HG03045 (cell line): ENCODE data around the gene CITED1.

Source experiments
- ATAC-seq: cut with Tn5 transposase; IDR thresholded peaks from one replicate; pipeline ENCODE4 v1.9.1; 2021; ENCODE audit warnings: mild to moderate bottlenecking, moderate library complexity; ENCODE audit not compliant: unreplicated experiment

Gene CITED1

GRCh38 chrX:72309297-72310071 lies 3.8 kb upstream of the CITED1 start:
- no peak for ATAC-seq

- no peak for ATAC-seq
These were observed 3.0 kb upstream of the CITED1 start for GRCh38 chrX:72308566-72309296.

DNA sequence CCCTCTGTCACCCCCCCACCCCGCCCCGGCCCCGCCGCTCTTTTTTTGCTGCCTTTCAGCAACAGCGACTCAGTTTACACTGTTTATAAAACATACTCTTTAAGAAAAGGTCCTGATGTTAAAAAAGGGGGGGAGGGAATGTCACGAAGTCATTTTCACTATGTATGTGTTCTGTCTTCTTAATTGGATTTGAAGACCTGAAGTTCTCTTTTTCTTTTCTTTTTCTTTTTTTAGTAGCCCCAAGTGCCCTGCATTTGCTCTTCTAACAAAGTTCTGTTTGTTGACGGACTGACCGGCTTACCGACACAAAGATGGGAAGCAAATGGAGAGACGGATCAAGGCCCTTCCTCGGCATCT lies 2.5 kb upstream of the CITED1 start:
- ATAC-seq: no peak

DNA sequence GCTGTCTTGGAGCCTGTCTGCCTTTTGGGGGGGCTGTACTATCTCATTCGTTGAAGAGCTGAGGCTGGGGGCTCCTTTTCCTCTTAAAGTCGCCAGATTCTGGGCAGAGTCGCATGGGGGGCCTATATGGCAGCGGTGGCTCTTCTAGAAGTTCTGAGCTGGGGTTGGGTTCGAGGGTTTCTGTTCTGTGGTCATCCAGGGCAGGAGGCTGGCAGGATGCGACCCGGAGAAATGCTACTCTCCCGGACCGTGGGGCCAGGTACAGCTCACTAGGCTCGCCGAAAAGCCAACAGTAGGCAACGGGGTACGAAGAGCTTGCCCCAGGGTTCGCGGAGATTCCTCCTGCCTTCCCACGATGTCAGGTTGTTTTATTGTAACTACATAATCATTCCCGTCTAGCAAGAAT lies 1.9 kb upstream of the CITED1 start:
- no peak for ATAC-seq

GRCh38 chrX:72306851-72307645 lies 1.3 kb upstream of the CITED1 start:
- peak; percentile 70 for ATAC-seq

- ATAC-seq: no peak
These were observed 529 bp upstream of the CITED1 start for GRCh38 chrX:72306085-72306801.

GRCh38 chrX:72304877-72305276 lies 837 bp downstream of the CITED1 start:
- no peak for ATAC-seq

DNA sequence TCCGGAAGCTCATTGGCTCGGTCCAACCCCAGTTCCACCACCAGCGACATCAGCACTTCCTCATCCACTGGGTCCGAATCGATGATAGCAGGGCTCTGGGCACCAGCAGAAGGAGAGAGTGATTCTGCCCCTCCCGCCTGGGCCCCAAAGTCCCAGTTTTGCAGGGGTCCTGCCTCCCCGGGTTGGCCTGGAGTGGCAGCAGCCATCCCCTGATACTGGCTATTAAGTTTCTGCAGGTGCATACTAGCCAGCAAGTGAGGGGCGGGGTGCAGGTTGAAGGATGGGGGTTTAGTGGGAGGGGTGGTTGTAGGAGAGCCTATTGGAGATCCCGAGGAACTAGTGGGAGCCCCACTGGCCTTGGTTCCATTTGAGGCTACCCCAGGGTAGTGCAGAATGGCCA lies 3.9 kb downstream of the CITED1 start:
- ATAC-seq: no peak

- ATAC-seq: no peak
These were observed 5.7 kb downstream of the CITED1 start for GRCh38 chrX:72299891-72300630.

GRCh38 chrX:72297953-72298730 lies 7.6 kb downstream of the CITED1 start:
- no peak for ATAC-seq

GRCh38 chrX:72296991-72297390 lies 8.7 kb downstream of the CITED1 start:
- ATAC-seq: no peak

DNA sequence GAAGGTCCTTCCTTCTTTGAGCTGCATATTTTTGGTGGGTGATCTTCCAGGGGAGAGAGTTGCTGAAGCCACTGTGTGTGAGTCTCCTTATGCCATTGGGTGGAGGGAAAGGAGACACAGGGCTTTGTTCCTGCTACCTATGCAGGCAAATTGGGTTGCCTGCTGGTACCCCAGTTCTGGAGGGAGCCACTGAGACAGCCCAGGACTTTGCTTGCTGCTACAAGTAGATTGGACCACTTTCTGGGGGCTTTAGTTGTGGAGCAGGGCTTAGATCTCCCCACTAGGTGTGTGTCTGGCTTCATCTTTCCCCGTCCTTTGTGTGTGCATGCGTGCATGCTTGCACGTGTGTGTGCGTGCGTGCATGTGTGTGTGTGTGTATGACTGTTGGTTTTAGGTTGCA lies 10.0 kb downstream of the CITED1 start:
- no peak for ATAC-seq

- ATAC-seq: no peak
These were observed 11.2 kb downstream of the CITED1 start for GRCh38 chrX:72294497-72294896.

GRCh38 chrX:72282302-72282701 lies 23.4 kb downstream of the CITED1 start:
- no peak for ATAC-seq

- ATAC-seq: no peak
These were observed 25.3 kb downstream of the CITED1 start for GRCh38 chrX:72280321-72280845.

DNA sequence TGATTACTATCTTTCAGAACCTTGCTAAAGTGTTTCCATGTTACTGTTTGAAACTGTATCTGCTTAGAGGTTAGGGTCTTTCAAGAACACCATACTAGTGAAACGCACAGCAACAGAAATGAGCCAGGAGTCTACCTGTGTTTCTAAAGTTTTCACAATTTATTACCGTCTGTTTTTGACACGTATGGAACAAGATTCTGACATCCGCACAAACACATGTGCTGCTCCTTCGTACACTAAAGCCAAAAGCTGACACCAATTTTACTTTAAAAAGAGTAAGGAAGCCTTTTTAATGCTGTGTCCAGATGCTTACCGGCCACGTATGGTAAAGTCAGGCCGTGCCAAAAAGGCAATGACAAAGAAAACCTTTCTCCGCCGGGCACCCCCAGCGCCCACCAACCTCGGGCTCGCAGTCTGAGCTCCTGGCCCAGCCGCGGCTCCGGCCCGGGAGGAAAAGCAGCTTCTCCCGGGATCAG lies 29.2 kb downstream of the CITED1 start:
- peak; percentile 3 for ATAC-seq

- no peak for ATAC-seq
These were observed 31.2 kb downstream of the CITED1 start for GRCh38 chrX:72274526-72274925.

- ATAC-seq: no peak
These were observed 32.0 kb downstream of the CITED1 start for GRCh38 chrX:72273718-72274117.

GRCh38 chrX:72272868-72273267 lies 32.8 kb downstream of the CITED1 start:
- ATAC-seq: no peak
